ENCODE measurements around the gene SP5.
A peak's percentile ranks its signal among the peaks of the same experiment; 100 is the strongest.

SP5 gene

DNA sequence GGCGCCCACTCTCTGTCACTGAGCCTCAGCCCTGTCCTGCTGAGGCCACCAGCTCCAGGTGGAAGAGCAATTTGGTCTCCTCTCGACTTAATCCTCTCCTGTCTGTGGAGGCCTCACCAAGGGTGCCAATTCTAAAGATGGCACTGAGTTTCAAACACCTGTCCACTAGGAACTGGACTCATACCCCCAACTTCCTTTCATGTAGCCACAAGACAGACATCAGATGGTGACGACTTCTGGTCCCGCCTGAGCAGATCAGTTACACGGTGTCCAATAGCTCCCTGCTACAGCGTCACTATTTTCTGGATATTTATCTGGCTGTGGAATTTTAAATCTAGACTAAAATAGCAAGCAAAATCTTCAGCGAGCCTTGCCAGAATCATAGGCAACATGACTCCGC, 24.5 kb upstream of the SP5 start:
- TF ChIP-seq, protein P1, sequence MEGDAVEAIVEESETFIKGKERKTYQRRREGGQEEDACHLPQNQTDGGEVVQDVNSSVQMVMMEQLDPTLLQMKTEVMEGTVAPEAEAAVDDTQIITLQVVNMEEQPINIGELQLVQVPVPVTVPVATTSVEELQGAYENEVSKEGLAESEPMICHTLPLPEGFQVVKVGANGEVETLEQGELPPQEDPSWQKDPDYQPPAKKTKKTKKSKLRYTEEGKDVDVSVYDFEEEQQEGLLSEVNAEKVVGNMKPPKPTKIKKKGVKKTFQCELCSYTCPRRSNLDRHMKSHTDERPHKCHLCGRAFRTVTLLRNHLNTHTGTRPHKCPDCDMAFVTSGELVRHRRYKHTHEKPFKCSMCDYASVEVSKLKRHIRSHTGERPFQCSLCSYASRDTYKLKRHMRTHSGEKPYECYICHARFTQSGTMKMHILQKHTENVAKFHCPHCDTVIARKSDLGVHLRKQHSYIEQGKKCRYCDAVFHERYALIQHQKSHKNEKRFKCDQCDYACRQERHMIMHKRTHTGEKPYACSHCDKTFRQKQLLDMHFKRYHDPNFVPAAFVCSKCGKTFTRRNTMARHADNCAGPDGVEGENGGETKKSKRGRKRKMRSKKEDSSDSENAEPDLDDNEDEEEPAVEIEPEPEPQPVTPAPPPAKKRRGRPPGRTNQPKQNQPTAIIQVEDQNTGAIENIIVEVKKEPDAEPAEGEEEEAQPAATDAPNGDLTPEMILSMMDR (IDR thresholded peaks at IDR 0.05; ENCODE audit: unreplicated experiment in 3 of 3), result no peak
- H3K27me3 Mint-ChIP-seq (ENCODE audit: low read depth), result peaks cover 7% of the 10 kb centered on the region
- peaks cover 30% of the 10 kb centered on the region for H3K4me1 Mint-ChIP-seq
- H3K36me3 Mint-ChIP-seq (ENCODE audit: low read depth), result no peaks in the 10 kb centered on the region
- no peak overlapping the region for H3K4me3 Mint-ChIP-seq
- H3K9me3 Mint-ChIP-seq, result no peaks in the 10 kb centered on the region
- peak overlapping the region in 1 of 3 experiments; percentile 15 for H3K27ac Mint-ChIP-seq

DNA sequence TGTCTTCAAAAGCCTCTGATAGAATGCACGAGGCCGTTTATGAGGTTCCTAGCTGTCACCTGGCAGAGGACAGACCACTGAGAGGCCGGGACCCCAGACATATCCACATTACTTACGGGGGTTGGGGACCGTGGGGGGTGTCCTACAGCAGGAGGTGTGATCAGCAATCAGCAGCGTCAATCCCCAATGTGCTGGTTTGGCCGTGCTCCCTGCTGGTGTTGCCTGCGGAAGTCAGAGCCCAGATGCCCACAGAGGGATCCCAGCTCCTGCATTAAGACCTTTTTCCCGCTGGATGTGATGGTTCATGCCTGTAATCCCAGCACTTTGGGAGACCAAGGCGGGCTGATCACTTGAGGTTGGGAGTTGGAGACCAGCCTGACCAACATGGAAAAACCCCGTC, 20.8 kb upstream of the SP5 start:
- Mint-ChIP-seq H3K27me3 (ENCODE audit: low read depth) (peaks cover 10% of the 10 kb centered on the region), H3K27ac (no peak overlapping the region), H3K4me3 (no peak overlapping the region), H3K9me3 (no peaks in the 10 kb centered on the region), H3K36me3 (ENCODE audit: low read depth) (no peaks in the 10 kb centered on the region), H3K4me1 (peaks cover 42% of the 10 kb centered on the region)
- TF ChIP-seq, protein P1 (IDR thresholded peaks at IDR 0.05; ENCODE audit: unreplicated experiment in 3 of 3), result no peak

DNA sequence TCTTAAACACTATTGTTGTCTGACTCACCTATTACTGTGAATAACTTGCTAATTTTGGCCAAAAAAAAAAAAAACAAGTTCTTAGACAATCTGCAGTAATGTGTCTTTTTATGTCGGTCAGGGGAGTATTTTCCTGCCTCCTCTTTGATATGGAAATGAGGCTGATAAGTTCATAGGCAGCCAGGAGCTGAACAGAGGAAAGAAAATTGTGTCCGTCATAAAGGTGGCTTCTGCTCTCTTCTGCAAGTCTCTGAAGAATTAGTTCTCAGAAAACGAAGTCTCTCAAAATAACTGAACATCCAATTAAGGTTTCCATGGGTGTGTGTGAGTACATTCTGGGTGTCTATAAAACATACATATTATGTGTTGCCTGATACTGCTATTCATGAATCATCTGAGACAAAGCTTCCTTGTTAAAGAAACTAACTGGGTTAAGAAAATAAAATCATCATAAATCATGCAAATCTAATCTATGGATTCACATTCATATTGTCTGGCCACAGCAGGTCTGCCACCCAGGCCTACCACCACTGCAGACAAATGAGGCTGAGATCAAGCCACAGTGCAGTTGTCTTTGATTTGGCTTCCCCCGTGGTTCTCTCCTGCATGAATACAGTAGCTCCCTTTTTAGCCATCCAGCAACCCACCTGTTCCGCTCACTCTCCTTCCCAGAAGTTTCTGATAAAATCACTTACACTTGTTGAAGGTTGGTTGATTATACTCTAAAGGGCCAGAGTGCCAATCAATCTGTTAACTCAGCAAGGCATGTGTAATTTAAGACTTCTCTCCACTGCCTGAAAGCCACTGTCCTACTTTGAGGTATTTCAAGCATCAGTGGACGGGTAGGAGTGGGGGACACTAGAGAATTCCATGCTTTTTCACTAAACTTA, 19.4 kb upstream of the SP5 start:
- Mint-ChIP-seq H3K9me3 (no peaks in the 10 kb centered on the region), H3K36me3 (ENCODE audit: low read depth) (no peaks in the 10 kb centered on the region), H3K4me1 (peaks cover 37% of the 10 kb centered on the region), H3K27me3 (ENCODE audit: low read depth) (peaks cover 10% of the 10 kb centered on the region), H3K27ac (peak overlapping the region; percentile 53 to 86 (median 83)), H3K4me3 (no peak overlapping the region)
- TF ChIP-seq, protein P1 (IDR thresholded peaks at IDR 0.05; ENCODE audit: unreplicated experiment in 3 of 3), result no peak

DNA sequence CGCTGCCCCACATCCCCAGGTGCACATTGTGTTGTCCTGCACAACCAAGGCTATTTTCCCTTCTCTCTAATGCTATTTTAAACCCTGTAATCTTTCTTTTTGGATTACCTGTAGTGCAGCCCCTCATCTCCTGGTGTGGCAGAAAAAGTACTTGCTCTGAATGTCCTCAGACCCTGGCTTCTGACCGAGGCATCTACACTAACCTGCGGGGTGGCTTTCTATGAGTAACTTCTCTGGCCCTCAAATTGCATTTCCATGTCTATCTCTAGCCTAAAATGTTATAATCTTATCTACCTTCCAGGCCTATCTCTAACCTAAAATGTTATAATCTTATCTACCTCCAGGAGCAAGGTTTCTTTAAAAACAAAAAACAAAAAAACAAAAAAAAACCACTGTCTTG, 18.2 kb upstream of the SP5 start:
- Mint-ChIP-seq H3K27ac (peak overlapping the region in 1 of 3 experiments; percentile 48), H3K36me3 (ENCODE audit: low read depth) (no peaks in the 10 kb centered on the region), H3K27me3 (ENCODE audit: low read depth) (peaks cover 10% of the 10 kb centered on the region), H3K4me3 (no peak overlapping the region), H3K9me3 (no peaks in the 10 kb centered on the region), H3K4me1 (peaks cover 26% of the 10 kb centered on the region)
- TF ChIP-seq, protein P1 (IDR thresholded peaks at IDR 0.05; ENCODE audit: unreplicated experiment in 3 of 3), result no peak

DNA sequence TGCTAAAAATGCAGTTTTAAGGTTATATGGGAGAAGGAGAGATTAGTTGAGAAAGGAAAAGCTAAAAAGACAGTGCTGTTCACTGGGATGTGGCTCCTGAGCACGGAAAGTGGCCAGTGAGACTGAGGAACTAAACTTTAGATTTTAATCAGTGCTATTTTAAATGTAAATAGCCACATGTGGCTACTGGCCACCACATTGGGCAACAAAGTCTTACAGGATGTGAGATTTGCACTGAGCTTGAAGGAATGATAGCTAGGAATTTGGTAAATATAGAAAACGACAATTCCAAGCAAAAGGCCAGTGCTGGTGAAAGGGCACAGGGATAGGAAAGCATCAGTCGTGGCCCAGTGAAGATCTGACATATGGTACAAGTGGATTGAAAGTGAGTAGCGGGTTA, 14.1 kb upstream of the SP5 start:
- Mint-ChIP-seq H3K36me3 (ENCODE audit: low read depth) (no peaks in the 10 kb centered on the region), H3K27me3 (ENCODE audit: low read depth) (peaks cover 26% of the 10 kb centered on the region), H3K9me3 (peaks cover 6% of the 10 kb centered on the region), H3K27ac (no peak overlapping the region), H3K4me3 (no peak overlapping the region), H3K4me1 (peaks cover 8% of the 10 kb centered on the region)
- TF ChIP-seq, protein P1 (IDR thresholded peaks at IDR 0.05; ENCODE audit: unreplicated experiment in 3 of 3), result no peak

All from nephron (organoid).